ENCODE data around the gene PRELID3B. TPM values are rescaled to one million over a fixed set of nuclear protein-coding genes. Genes with fewer than 3 reads are reported as not detected.

Gene PRELID3B
- total RNA-seq, 1 experiment from 2014 or later, result 52.6 TPM

DNA sequence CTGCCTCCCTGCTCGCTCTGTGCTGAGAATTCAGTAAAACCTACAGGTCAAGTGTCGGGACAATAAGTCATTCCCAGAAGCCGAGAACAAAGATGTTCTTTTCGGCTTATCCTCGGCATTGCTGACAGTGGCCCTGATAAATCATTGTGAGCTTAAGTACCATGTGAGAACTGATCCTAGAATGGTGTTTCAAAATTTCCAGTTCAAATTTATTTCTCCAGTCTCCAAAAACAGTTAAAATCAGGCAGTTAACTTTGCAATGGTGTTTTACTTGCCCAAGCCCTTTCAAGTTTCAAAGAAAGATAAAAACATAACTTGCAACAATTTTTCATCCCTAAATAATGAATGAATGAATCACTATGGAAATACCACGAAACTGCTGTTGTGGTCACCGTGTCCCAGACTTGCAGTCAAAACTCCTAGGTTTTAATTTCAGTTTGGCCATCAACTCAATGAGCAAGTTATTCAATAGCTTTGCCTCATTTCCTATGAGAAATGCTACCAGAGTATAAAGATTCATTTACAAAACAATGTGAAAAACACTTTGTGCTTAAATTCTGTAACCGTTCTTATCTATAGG lies 14.8 kb downstream of the PRELID3B start:
- Histone ChIP-seq H3K18ac (ENCODE audit: insufficient read length, low read depth, low read length) (no peak overlapping the region), H2AK5ac (ENCODE audit: insufficient read length, low read length) (no peak overlapping the region), H3K23me2 (ENCODE audit: insufficient read length, low read depth, low read length, poor library complexity, severe bottlenecking) (peaks cover 8% of the 10 kb centered on the region), H2BK5ac (ENCODE audit: insufficient read length, low read length) (no peak overlapping the region), H2BK120ac (ENCODE audit: low read depth, low read length, poor library complexity, severe bottlenecking) (no peak overlapping the region), H2BK15ac (ENCODE audit: low read depth, low read length) (no peak overlapping the region), H3K4ac (ENCODE audit: low read depth, low read length) (no peak overlapping the region), H3K27me3 (ENCODE audit: insufficient read depth, low read length) (no peaks in the 10 kb centered on the region), H2AFZ (ENCODE audit: low read length) (no peak overlapping the region), H3K23ac (ENCODE audit: insufficient read length, low read depth, low read length) (no peak overlapping the region), H3K9me3 (ENCODE audit: control insufficient read depth, low read depth, low read length) (no peaks in the 10 kb centered on the region), H3K79me1 (ENCODE audit: insufficient read depth, low read depth, low read length, poor library complexity, severe bottlenecking) (no peaks in the 10 kb centered on the region), H3K4me1 (ENCODE audit: insufficient read depth, low read length) (peaks cover 3% of the 10 kb centered on the region), H2BK12ac (ENCODE audit: insufficient read length, low read depth, low read length) (no peak overlapping the region), H4K91ac (ENCODE audit: insufficient read length, low read depth, low read length) (no peak overlapping the region), H3K56ac (ENCODE audit: insufficient read length, low read depth, low read length) (no peak overlapping the region), H3K79me2 (ENCODE audit: insufficient read depth, low read length) (peaks cover 4% of the 10 kb centered on the region; the same call in 1 of the 2 replicates), H3T11ph (ENCODE audit: low read length) (no peak overlapping the region), H3K9ac (ENCODE audit: extremely low read depth, insufficient read length, low read length) (no peak overlapping the region), H4K20me1 (ENCODE audit: control insufficient read depth, insufficient read depth, insufficient read length) (no peaks in the 10 kb centered on the region), H3K14ac (ENCODE audit: insufficient read depth, low read length) (no peak overlapping the region), H4K5ac (ENCODE audit: insufficient read length, low read depth, low read length) (no peak overlapping the region), H4K8ac (replicated peaks; ENCODE audit: insufficient read length, low read depth, low read length) (no peak overlapping the region), H3K27ac (ENCODE audit: insufficient read length, low read depth, low read length) (no peak overlapping the region), H2BK20ac (ENCODE audit: low read depth, low read length, poor library complexity, severe bottlenecking) (no peak overlapping the region), H3K4me2 (ENCODE audit: insufficient read depth, insufficient read length, low read length) (no peak overlapping the region)
- no CpG with 5 or more reads among the region's 8 CpGs for WGBS (ENCODE audit: extremely low coverage, insufficient read length, low lambda C conversion rate)
- H3K9me3 Mint-ChIP-seq, result no peaks in the 10 kb centered on the region
- DNase-seq, result no peak
- peaks cover 35% of the 10 kb centered on the region for H3K27me3 Mint-ChIP-seq (ENCODE audit: low read depth)
- H3K36me3 Mint-ChIP-seq (ENCODE audit: insufficient read depth in 1 of 3, low read depth in 3 of 3), result peaks cover 33 to 76% (median 60%) of the 10 kb centered on the region in 3 experiments
- H3K4me3 Mint-ChIP-seq, result no peak overlapping the region
- TF ChIP-seq CTCF (conservative IDR thresholded peaks at IDR 0.05), result no peak
- peaks cover 30 to 44% of the 10 kb centered on the region in 2 experiments for H3K4me1 Mint-ChIP-seq
- H3K27ac Mint-ChIP-seq, result no peak overlapping the region
